Panc1 (cell line): Measurements from ENCODE around the gene PADI3. TPM values are rescaled to one million over a fixed set of nuclear protein-coding genes. Genes with fewer than 3 reads are reported as not detected.

Experiments
- ATAC-seq: fragments of 200-7000 bp; cut with Tn5 transposase; 2 replicates; pipeline ENCODE4 v1.9.1; 2020; ENCODE audit warnings: mild to moderate bottlenecking, moderate library complexity
- BruUV-seq: library from RNA; stranded (reverse); fragments of 400-500 nt; replicated peaks from 2 replicates; lab custom pipeline; 2021; lab: Mats Ljungman, UMichigan
- CTCF ChIA-PET: fragments of 300-600 bp; sonication (Branson Sonifier 250); formaldehyde crosslinking; loops from one replicate; lab custom pipeline; 2022; ENCODE audit warnings: antibody characterized with exemption; lab: Charles Lee
- POLR2A ChIA-PET: fragments of 300-600 bp; sonication (Branson Sonifier 250); formaldehyde crosslinking; loops from one replicate; lab custom pipeline; 2022; ENCODE audit warnings: antibody characterized with exemption; lab: Charles Lee
- DNase-seq: peaks from one replicate; pipeline ENCODE4 v3.0.0-alpha.2; 2010; ENCODE audit warnings: low read depth, low spot score
- H3K27ac ChIP-seq: 2 replicates; pipeline ENCODE4 v1.5.1; 2011; ENCODE audit warnings: mild to moderate bottlenecking, low read length, inconsistent platforms
- H3K27me3 ChIP-seq: fragments of 200-500 bp; sonication (Bioruptor generic); 2 replicates; pipeline ENCODE4 v1.6.0; 2014; ENCODE audit warnings: low read length, inconsistent platforms; ENCODE audit not compliant: control insufficient read depth, insufficient read depth
- H3K36me3 ChIP-seq: fragments of 200-500 bp; sonication (Bioruptor generic); 2 replicates; pipeline ENCODE4 v1.5.1; 2014; ENCODE audit warnings: inconsistent platforms, mild to moderate bottlenecking, low read length, moderate library complexity; ENCODE audit not compliant: control insufficient read depth, insufficient read depth
- H3K4me1 ChIP-seq: 2 replicates; pipeline ENCODE4 v1.5.1; 2011; ENCODE audit warnings: inconsistent platforms, mild to moderate bottlenecking, low read length, moderate library complexity; ENCODE audit not compliant: control insufficient read depth, insufficient read depth
- H3K4me3 ChIP-seq, 2 experiments: 2 replicates each; pipeline ENCODE4 v1.5.1; 2011 to 2012; ENCODE audit warnings: low read depth in 2 of 2, low read length in 2 of 2, mild to moderate bottlenecking in 2 of 2, inconsistent platforms in 1 of 2, moderate library complexity in 1 of 2
- H3K9me3 ChIP-seq: fragments of 200-500 bp; sonication (Bioruptor generic); 2 replicates; pipeline ENCODE4 v1.5.1; 2014; ENCODE audit warnings: low read depth, mild to moderate bottlenecking, inconsistent platforms, low read length, moderate library complexity; ENCODE audit not compliant: control insufficient read depth, insufficient read depth
- CTCF ChIP-seq: fragments of 450-650 bp; IDR thresholded peaks from 2 replicates; pipeline ENCODE4 v1.5.1; 2017; ENCODE audit warnings: mild to moderate bottlenecking
- POLR2AphosphoS5 ChIP-seq: IDR thresholded peaks from 2 replicates; pipeline ENCODE4 v1.6.1; 2012; ENCODE audit warnings: mild to moderate bottlenecking, low read depth, low read length, moderate library complexity
- REST ChIP-seq, 2 experiments: IDR thresholded peaks; 2 replicates each; pipeline ENCODE4 v1.6.1; 2011 to 2012; ENCODE audit warnings: low read depth in 2 of 2, control low read depth in 1 of 2, low read length in 1 of 2, mild to moderate bottlenecking in 1 of 2, moderate library complexity in 1 of 2; ENCODE audit not compliant: insufficient read depth in 1 of 2
- SIN3A ChIP-seq: IDR thresholded peaks from 2 replicates; pipeline ENCODE4 v1.6.1; 2012; ENCODE audit warnings: low read depth, mild to moderate bottlenecking, low read length, moderate library complexity, borderline replicate concordance; ENCODE audit not compliant: insufficient read depth
- TCF7L2 ChIP-seq: IDR thresholded peaks from 2 replicates; pipeline ENCODE4 v1.6.1; 2011; ENCODE audit warnings: mild to moderate bottlenecking, low read depth, low read length, inconsistent platforms
- in situ Hi-C: cut with HindIII; loops from 2 replicates; pipeline ENCODE4 v1.10.0; 2016; ENCODE audit warnings: low sequenced_read_pairs, low pct_unique_long_range_greater_than_20kb
- intact Hi-C: fragments of 100-400 bp; cut with micrococcal nuclease; formaldehyde crosslinking; loops from one replicate; pipeline ENCODE4 v1.10.0; 2022; ENCODE audit not compliant: unreplicated experiment
- total RNA-seq: library from RNA; stranded (reverse); gene quantifications from one replicate; pipeline ENCODE4 v1.2.1, GENCODE V29; 2021; ENCODE audit not compliant: unreplicated experiment

The PADI3 gene
- total RNA-seq, 1 experiment from 2014 or later, result 3.4 TPM

GRCh38 chr1:17245816-17246325 is 3.0 kb upstream of the PADI3 start:
- no TSS peak for BruUV-seq
- TF ChIP-seq POLR2AphosphoS5 (no peak), TCF7L2 (no peak), SIN3A (no peak), REST (IDR thresholded peaks at IDR 0.05; ENCODE audit: insufficient read depth in 1 of 2, low read depth in 2 of 2, low read length in 1 of 2) (no peak), CTCF (no peak)
- ATAC-seq (no peak; the same call in 1 of the 2 replicates), DNase-seq (no peak)
- in situ Hi-C loops (no loop called here), intact Hi-C loops (no loop called here)
- no peaks in the 10 kb centered on the region for H3K36me3 ChIP-seq
- no peaks in the 10 kb centered on the region for H3K27me3 ChIP-seq
- CTCF ChIA-PET, result no interaction called here
- POLR2A ChIA-PET, result no interaction called here
- no peaks in the 10 kb centered on the region for H3K9me3 ChIP-seq
- H3K27ac ChIP-seq, result peak overlapping the region; percentile 72
- H3K4me1 ChIP-seq, result peaks cover 23% of the 10 kb centered on the region
- no peak overlapping the region for H3K4me3 ChIP-seq

- CTCF ChIA-PET, result interaction anchor here (0.9 kb wide), 1 partner anchor 10 kb away, joined by 3 read pairs; no protein-coding TSS in a partner anchor
- TF ChIP-seq TCF7L2 (no peak), CTCF (no peak), POLR2AphosphoS5 (no peak), REST (IDR thresholded peaks at IDR 0.05; ENCODE audit: insufficient read depth in 1 of 2, low read depth in 2 of 2, low read length in 1 of 2) (no peak)
- DNase-seq, result no peak
- intact Hi-C loops (no loop called here), in situ Hi-C loops (no loop called here)
- Histone ChIP-seq H3K27ac (peak overlapping the region; percentile 58; the same call in 1 of the 2 replicates), H3K4me3 (no peak overlapping the region), H3K36me3 (no peaks in the 10 kb centered on the region), H3K4me1 (peaks cover 34% of the 10 kb centered on the region), H3K9me3 (no peaks in the 10 kb centered on the region), H3K27me3 (no peaks in the 10 kb centered on the region)
- POLR2A ChIA-PET, result no interaction called here
- no TSS peak for BruUV-seq
- no peak for ATAC-seq
These were observed 1.9 kb upstream of the PADI3 start for GRCh38 chr1:17246971-17247370.
